Nephron progenitor cell (in vitro differentiated cells): Measurements from ENCODE around the gene CKB.

Experiments
- DNase-seq: peaks from one replicate; pipeline ENCODE4 v3.0.0; 2021
- H3K27ac Mint-ChIP-seq: 2 replicates; pipeline ENCODE4 v1.8.0; 2021; ENCODE audit warnings: mild to moderate bottlenecking, moderate library complexity, mixed read lengths
- H3K27me3 Mint-ChIP-seq: 2 replicates; pipeline ENCODE4 v1.8.0; 2021; ENCODE audit warnings: mild to moderate bottlenecking, low read depth, mixed read lengths; ENCODE audit not compliant: poor library complexity
- H3K36me3 Mint-ChIP-seq: 2 replicates; pipeline ENCODE4 v1.8.0; 2021; ENCODE audit warnings: low read depth, mixed read lengths
- H3K4me1 Mint-ChIP-seq: 2 replicates; pipeline ENCODE4 v1.8.0; 2021; ENCODE audit warnings: mixed read lengths
- H3K4me3 Mint-ChIP-seq: 2 replicates; pipeline ENCODE4 v1.8.0; 2021; ENCODE audit warnings: mild to moderate bottlenecking, moderate library complexity, mixed read lengths
- H3K9me3 Mint-ChIP-seq: 2 replicates; pipeline ENCODE4 v1.8.0; 2021; ENCODE audit warnings: mild to moderate bottlenecking, moderate library complexity, mixed read lengths
- TF ChIP-seq, protein P1 (sequence below): fragments of 200-600 bp; sonication (generic); IDR thresholded peaks from 2 replicates; pipeline ENCODE4 v1.5.0; 2021; ENCODE audit warnings: antibody characterized with exemption

The CKB gene

DNA sequence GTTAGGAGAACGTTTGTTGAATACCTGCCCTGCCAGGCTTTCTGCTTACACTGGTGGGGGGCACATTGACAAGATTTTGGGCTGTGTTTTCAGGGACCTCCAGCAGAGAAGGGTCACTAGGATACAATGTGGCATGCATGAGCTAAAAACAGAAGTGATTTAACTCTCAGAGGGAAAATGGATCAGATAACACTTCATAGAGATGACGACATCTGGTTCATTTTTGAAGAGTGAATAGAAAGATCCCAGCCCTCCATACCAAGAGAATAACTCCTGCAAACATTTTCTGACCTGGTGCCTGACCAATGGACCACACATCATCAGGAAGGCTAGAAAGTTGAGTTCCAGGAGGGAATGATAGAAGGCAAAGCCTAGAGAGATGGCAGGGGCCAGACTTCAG, 33.7 kb downstream of the CKB start:
- Mint-ChIP-seq H3K27me3 (no peaks in the 10 kb centered on the region), H3K27ac (peak overlapping the region; percentile 37), H3K4me3 (no peak overlapping the region), H3K36me3 (peaks cover 41% of the 10 kb centered on the region), H3K4me1 (no peaks in the 10 kb centered on the region), H3K9me3 (no peaks in the 10 kb centered on the region)
- no peak for DNase-seq
- TF ChIP-seq, protein P1, sequence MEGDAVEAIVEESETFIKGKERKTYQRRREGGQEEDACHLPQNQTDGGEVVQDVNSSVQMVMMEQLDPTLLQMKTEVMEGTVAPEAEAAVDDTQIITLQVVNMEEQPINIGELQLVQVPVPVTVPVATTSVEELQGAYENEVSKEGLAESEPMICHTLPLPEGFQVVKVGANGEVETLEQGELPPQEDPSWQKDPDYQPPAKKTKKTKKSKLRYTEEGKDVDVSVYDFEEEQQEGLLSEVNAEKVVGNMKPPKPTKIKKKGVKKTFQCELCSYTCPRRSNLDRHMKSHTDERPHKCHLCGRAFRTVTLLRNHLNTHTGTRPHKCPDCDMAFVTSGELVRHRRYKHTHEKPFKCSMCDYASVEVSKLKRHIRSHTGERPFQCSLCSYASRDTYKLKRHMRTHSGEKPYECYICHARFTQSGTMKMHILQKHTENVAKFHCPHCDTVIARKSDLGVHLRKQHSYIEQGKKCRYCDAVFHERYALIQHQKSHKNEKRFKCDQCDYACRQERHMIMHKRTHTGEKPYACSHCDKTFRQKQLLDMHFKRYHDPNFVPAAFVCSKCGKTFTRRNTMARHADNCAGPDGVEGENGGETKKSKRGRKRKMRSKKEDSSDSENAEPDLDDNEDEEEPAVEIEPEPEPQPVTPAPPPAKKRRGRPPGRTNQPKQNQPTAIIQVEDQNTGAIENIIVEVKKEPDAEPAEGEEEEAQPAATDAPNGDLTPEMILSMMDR, result no peak

DNA sequence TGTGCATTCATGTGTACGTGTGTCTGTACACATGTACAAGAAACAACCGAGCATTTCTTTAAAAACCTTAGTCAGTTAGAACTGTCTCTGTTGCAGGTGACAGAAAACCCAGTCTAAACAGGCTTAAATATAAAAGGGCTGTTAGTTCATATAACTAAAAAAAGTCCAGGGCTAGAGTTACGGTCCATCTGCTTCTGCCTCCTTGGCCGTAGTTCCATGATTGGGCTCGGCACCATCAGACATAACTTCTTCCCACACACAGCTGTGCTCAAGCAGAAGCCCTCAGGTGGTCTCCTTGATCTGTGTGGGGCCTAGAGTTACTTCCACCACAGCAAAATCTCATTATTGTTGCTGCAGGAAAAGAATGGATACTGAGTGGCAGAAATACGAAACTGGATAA, 34.6 kb downstream of the CKB start:
- no peaks in the 10 kb centered on the region for H3K9me3 Mint-ChIP-seq
- no peak overlapping the region for H3K4me3 Mint-ChIP-seq
- no peaks in the 10 kb centered on the region for H3K27me3 Mint-ChIP-seq
- peaks cover 43% of the 10 kb centered on the region for H3K36me3 Mint-ChIP-seq
- TF ChIP-seq, protein P1, result no peak
- H3K4me1 Mint-ChIP-seq, result no peaks in the 10 kb centered on the region
- no peak for DNase-seq
- H3K27ac Mint-ChIP-seq, result peak overlapping the region; percentile 42

DNA sequence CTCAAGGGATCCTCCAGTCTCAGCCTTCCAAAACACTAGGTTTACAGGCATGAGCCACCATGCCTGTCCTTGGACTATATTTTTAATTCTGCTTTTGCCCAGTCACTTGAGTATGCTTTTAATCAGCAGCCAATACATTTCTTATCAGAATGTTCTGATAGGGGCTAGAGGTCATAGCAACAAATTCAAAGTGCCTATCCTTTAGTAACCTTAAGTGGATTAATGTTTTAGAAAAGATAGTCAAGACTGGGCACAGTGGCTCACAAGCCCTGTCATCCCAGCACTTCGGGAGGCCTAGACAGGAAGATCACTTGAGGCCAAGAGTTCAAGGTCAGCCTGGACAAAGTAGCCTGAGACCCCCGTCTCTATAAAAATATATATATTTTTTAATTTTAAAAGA, 37.1 kb downstream of the CKB start:
- DNase-seq, result no peak
- TF ChIP-seq, protein P1, result no peak
- Mint-ChIP-seq H3K36me3 (peaks cover 48% of the 10 kb centered on the region), H3K4me1 (no peaks in the 10 kb centered on the region), H3K4me3 (no peak overlapping the region), H3K27ac (no peak overlapping the region), H3K27me3 (no peaks in the 10 kb centered on the region), H3K9me3 (no peaks in the 10 kb centered on the region)

DNA sequence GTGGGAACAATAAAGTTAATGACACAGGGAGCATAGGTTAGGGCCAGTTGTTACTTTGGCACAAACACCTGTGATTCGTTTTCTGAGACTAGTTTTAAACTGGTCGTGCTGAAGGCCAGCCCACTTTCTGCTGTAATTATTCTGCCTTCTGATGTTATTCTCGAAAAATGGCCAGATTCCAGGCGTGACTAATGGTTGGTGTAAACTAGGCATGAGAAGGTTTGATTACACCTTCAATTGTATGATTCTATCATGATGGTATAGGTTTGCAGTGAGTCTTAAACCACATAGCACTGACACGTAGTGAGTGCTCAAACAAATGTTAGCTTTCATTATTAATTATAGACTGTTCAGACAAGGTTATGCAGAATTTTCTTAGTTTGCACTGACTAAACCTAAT, 39.0 kb downstream of the CKB start:
- H3K27me3 Mint-ChIP-seq, result no peaks in the 10 kb centered on the region
- no peak overlapping the region for H3K4me3 Mint-ChIP-seq
- peaks cover 50% of the 10 kb centered on the region for H3K36me3 Mint-ChIP-seq
- TF ChIP-seq, protein P1, result no peak
- no peaks in the 10 kb centered on the region for H3K4me1 Mint-ChIP-seq
- no peak overlapping the region for H3K27ac Mint-ChIP-seq
- no peaks in the 10 kb centered on the region for H3K9me3 Mint-ChIP-seq
- no peak for DNase-seq

DNA sequence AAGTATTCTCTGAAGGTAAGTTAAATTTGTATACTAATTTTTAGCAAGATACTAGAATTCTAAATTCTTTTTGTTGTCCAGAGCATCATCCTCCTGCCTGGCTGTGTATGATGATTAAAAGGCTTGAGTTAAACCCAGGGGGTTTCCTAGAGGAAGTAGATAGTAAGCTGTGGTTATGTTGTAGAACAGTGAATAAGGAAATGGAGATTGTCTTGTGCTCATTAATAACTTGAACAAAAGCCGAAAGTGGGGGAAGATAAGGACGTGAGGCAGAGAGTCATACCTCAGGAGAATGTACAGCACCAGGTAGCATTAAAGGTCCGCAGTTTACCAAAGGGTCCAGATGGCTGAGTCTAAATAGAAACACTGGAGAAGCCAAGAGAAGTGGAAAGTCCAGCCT, 42.0 kb downstream of the CKB start:
- Mint-ChIP-seq H3K27ac (peak overlapping the region; percentile 6), H3K36me3 (peaks cover 65% of the 10 kb centered on the region), H3K4me3 (no peak overlapping the region), H3K9me3 (no peaks in the 10 kb centered on the region), H3K27me3 (no peaks in the 10 kb centered on the region), H3K4me1 (no peaks in the 10 kb centered on the region)
- TF ChIP-seq, protein P1, result no peak
- DNase-seq, result no peak

DNA sequence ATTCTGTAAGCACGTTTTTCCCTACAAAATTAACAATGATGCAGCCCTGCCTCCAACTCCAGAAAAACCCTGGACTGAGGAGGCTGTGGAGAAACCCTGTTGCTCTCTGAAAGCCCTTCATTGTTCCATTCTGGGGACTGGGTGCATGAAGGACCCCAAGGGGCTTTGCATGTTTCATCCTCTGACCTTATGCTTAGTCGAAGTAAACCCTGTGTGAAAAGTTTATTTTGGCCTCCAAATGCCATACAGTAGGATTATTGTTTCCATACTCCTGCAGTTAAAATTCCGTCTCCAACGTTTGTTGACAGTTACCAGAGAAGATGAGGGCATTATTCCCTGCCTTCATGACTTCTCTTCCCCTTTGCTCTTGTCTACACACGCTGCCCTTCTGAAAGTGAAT, 46.0 kb downstream of the CKB start:
- no peaks in the 10 kb centered on the region for H3K4me1 Mint-ChIP-seq

More for the DNA sequence above, 46.0 kb downstream of the CKB start:
- TF ChIP-seq, protein P1, result no peak
- DNase-seq, result no peak
- Mint-ChIP-seq H3K27me3 (no peaks in the 10 kb centered on the region), H3K9me3 (no peaks in the 10 kb centered on the region), H3K4me3 (no peak overlapping the region), H3K27ac (no peak overlapping the region), H3K36me3 (peaks cover 72% of the 10 kb centered on the region)
